Islet precursor cell (in vitro differentiated cells): ENCODE data around the gene NHLH2.

ENCODE experiments used
- DNase-seq: peaks from one replicate; pipeline ENCODE4 v3.0.0-alpha.2; 2018

NHLH2 gene

GRCh38 chr1:115796897-115797296 lies 44.0 kb downstream of the NHLH2 start:
- DNase-seq, result no peak

- no peak for DNase-seq
Observed at GRCh38 chr1:115796036-115796435, 44.9 kb downstream of the NHLH2 start.

GRCh38 chr1:115794976-115795639 lies 45.8 kb downstream of the NHLH2 start:
- no peak for DNase-seq

GRCh38 chr1:115793162-115793561 lies 47.8 kb downstream of the NHLH2 start:
- no peak for DNase-seq

GRCh38 chr1:115791816-115792215 lies 49.1 kb downstream of the NHLH2 start:
- no peak for DNase-seq

- no peak for DNase-seq
Observed at GRCh38 chr1:115790846-115791245, 50.1 kb downstream of the NHLH2 start.

- peak; percentile 65 for DNase-seq
Observed at GRCh38 chr1:115790356-115790755, 50.6 kb downstream of the NHLH2 start.
